Osteoblast (primary cell): ENCODE measurements around the gene PDLIM5. TPM values are rescaled to one million over a fixed set of nuclear protein-coding genes. Genes with fewer than 3 reads are reported as not detected.
A peak's percentile ranks its signal among the peaks of the same experiment; 100 is the strongest.

Source experiments
- DNase-seq: peaks from one replicate; pipeline ENCODE4 v3.0.0; 2011; ENCODE audit warnings: low spot score, mixed read lengths; ENCODE audit not compliant: insufficient read length; ENCODE audit errors: missing footprints
- H2AFZ ChIP-seq: 2 replicates; pipeline ENCODE4 v1.6.0; 2011; ENCODE audit warnings: mild to moderate bottlenecking, low read length
- H3K27ac ChIP-seq: 2 replicates; pipeline ENCODE4 v1.5.1; 2011; ENCODE audit warnings: mild to moderate bottlenecking, low read depth, low read length, moderate library complexity
- H3K27me3 ChIP-seq: 2 replicates; pipeline ENCODE4 v1.6.0; 2012; ENCODE audit warnings: mild to moderate bottlenecking, control low read depth, inconsistent platforms, low read length, moderate library complexity; ENCODE audit not compliant: insufficient read depth
- H3K36me3 ChIP-seq: 2 replicates; pipeline ENCODE4 v1.5.1; 2011; ENCODE audit warnings: mild to moderate bottlenecking, low read length, control low read depth, moderate library complexity; ENCODE audit not compliant: insufficient read depth
- H3K4me1 ChIP-seq: 2 replicates; pipeline ENCODE4 v1.5.1; 2011; ENCODE audit warnings: mild to moderate bottlenecking, low read length, control low read depth, moderate library complexity; ENCODE audit not compliant: insufficient read depth
- H3K4me2 ChIP-seq: 2 replicates; pipeline ENCODE4 v1.6.0; 2011; ENCODE audit warnings: mild to moderate bottlenecking, low read length; ENCODE audit not compliant: insufficient read depth
- H3K4me3 ChIP-seq: fragments of 200-600 bp; sonication (generic); 3 replicates; pipeline ENCODE4 v1.5.1; 2012; ENCODE audit warnings: mild to moderate bottlenecking, low read length, inconsistent platforms; ENCODE audit not compliant: insufficient read depth
- H3K79me2 ChIP-seq: 2 replicates; pipeline ENCODE4 v1.6.0; 2012; ENCODE audit warnings: mild to moderate bottlenecking, low read length, control low read depth, inconsistent platforms; ENCODE audit not compliant: insufficient read depth
- H3K9me3 ChIP-seq: 2 replicates; pipeline ENCODE4 v1.5.1; 2011; ENCODE audit warnings: low read depth, low read length, control low read depth
- H4K20me1 ChIP-seq: 2 replicates; pipeline ENCODE4 v1.6.0; 2012; ENCODE audit warnings: mild to moderate bottlenecking, low read length, control low read depth; ENCODE audit not compliant: insufficient read depth
- total RNA-seq: library from RNA; depleted of rRNA; stranded (reverse); fragments of >200 nt; gene quantifications from 2 replicates; pipeline ENCODE4 v1.2.3, GENCODE V29; 2012
- TF ChIP-seq, protein P1 (sequence below): IDR thresholded peaks from 2 replicates; pipeline ENCODE4 v1.5.1; 2011; ENCODE audit warnings: mild to moderate bottlenecking, low read depth, low read length, moderate library complexity; ENCODE audit errors: extremely low read depth

Gene PDLIM5
- total RNA-seq, 1 donor: 312 TPM

DNA sequence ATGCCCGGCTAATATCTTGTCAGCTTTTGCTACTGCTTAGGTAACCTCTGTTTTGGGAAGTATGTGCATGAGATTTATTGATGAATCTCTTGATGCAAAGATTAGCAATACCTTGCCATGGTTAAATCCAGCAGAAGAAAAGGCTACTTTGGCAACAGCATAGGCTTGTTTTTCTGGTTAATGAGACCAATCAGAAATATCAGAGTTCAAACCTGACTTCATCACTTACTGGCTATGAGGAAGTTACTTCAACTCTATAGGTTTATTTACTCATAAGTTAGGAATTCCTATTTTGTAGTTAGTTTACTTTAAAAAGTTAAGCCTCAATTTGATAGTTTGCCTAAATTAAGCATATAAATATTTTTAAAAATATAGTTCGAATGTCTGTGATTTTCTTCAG lies 93.1 kb downstream of the PDLIM5 start:
- TF ChIP-seq, protein P1, sequence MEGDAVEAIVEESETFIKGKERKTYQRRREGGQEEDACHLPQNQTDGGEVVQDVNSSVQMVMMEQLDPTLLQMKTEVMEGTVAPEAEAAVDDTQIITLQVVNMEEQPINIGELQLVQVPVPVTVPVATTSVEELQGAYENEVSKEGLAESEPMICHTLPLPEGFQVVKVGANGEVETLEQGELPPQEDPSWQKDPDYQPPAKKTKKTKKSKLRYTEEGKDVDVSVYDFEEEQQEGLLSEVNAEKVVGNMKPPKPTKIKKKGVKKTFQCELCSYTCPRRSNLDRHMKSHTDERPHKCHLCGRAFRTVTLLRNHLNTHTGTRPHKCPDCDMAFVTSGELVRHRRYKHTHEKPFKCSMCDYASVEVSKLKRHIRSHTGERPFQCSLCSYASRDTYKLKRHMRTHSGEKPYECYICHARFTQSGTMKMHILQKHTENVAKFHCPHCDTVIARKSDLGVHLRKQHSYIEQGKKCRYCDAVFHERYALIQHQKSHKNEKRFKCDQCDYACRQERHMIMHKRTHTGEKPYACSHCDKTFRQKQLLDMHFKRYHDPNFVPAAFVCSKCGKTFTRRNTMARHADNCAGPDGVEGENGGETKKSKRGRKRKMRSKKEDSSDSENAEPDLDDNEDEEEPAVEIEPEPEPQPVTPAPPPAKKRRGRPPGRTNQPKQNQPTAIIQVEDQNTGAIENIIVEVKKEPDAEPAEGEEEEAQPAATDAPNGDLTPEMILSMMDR: no peak
- peaks cover 82% of the 10 kb centered on the region for H3K79me2 ChIP-seq
- H3K4me2 ChIP-seq: peak overlapping the region; percentile 30
- no peak for DNase-seq
- peaks cover 2% of the 10 kb centered on the region for H4K20me1 ChIP-seq
- H3K4me1 ChIP-seq: peaks cover 46% of the 10 kb centered on the region
- no peaks in the 10 kb centered on the region for H3K27me3 ChIP-seq
- H2AFZ ChIP-seq: no peak overlapping the region
- peak overlapping the region; percentile 4 for H3K4me3 ChIP-seq
- no peaks in the 10 kb centered on the region for H3K9me3 ChIP-seq
- peak overlapping the region; percentile 51 for H3K27ac ChIP-seq
- H3K36me3 ChIP-seq: peaks cover 22% of the 10 kb centered on the region

DNA sequence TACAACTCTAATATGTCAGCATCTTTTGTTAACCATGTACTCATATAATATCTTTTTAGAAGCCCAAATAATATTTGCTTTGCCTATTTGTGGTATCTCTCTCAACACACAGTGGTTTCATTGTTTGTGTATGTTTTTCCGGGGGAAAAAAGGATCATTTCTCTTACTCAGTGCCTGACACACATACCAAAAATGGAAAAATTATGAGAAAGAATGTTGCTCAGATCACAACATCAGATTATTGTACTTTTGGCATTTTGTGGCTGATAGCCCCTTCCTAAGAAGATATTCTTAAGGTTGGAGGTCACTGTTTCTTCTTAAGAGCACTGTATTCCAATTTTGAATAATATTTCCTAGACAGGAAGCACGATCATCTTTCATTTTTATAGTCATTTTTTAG lies 93.6 kb downstream of the PDLIM5 start:
- Histone ChIP-seq H3K4me1 (peaks cover 47% of the 10 kb centered on the region), H3K4me3 (no peak overlapping the region), H3K27ac (peak overlapping the region; percentile 51), H3K79me2 (peaks cover 83% of the 10 kb centered on the region), H3K4me2 (peak overlapping the region; percentile 30), H4K20me1 (peaks cover 2% of the 10 kb centered on the region), H3K9me3 (no peaks in the 10 kb centered on the region), H3K36me3 (peaks cover 22% of the 10 kb centered on the region), H3K27me3 (no peaks in the 10 kb centered on the region), H2AFZ (no peak overlapping the region)
- TF ChIP-seq, protein P1: no peak
- DNase-seq: no peak

DNA sequence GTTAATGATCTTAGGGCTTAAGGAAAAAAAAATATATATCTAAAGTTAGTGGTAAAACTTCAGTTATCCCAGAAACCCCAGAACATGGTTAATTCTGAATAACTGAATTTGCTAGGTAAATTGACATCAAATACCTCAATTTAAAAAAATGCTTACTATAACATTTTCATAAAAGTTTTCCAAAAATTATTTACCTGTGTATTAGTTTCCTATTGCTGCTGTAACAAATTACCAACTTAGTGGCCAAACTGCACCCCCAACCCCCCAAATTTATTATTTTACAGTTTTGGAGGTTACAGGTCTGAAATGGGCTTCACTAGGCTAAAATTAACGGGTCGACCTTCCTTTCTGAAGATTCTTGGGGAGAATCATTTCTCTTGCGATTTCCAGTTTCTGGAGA lies 95.2 kb downstream of the PDLIM5 start:
- peaks cover 83% of the 10 kb centered on the region for H3K79me2 ChIP-seq
- no peaks in the 10 kb centered on the region for H3K9me3 ChIP-seq
- TF ChIP-seq, protein P1: no peak
- H2AFZ ChIP-seq: no peak overlapping the region
- H3K4me1 ChIP-seq: peaks cover 63% of the 10 kb centered on the region
- peaks cover 2% of the 10 kb centered on the region for H4K20me1 ChIP-seq
- no peak for DNase-seq
- peak overlapping the region; percentile 69 for H3K27ac ChIP-seq
- no peak overlapping the region for H3K4me2 ChIP-seq
- peaks cover 8% of the 10 kb centered on the region for H3K36me3 ChIP-seq
- no peak overlapping the region for H3K4me3 ChIP-seq
- no peaks in the 10 kb centered on the region for H3K27me3 ChIP-seq

DNA sequence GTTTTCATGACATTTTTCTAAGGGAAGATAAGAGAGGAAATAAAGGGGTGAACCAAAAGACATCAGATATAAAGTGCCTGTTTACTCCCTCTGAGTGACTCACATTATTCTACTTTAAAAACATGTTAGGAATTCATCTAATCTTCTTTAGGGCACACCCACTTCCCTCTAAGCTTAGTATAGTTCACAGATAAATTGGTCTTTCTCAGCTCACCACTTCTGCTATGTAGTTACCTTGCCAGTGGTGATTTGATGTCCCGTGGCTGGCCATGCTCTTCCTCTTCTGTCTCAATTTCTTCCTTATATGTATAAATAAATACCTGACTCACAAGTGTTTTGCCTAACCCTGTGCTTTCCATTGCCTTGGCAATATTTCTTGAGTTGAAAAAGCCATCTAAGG lies 96.8 kb downstream of the PDLIM5 start:
- no peaks in the 10 kb centered on the region for H3K27me3 ChIP-seq
- no peak for DNase-seq
- peak overlapping the region; percentile 69 for H3K27ac ChIP-seq
- peak overlapping the region; percentile 50 for H3K4me2 ChIP-seq
- no peaks in the 10 kb centered on the region for H3K9me3 ChIP-seq
- no peak overlapping the region for H2AFZ ChIP-seq
- TF ChIP-seq, protein P1: no peak
- peaks cover 71% of the 10 kb centered on the region for H3K4me1 ChIP-seq
- H4K20me1 ChIP-seq: peaks cover 2% of the 10 kb centered on the region
- peaks cover 81% of the 10 kb centered on the region for H3K79me2 ChIP-seq
- peaks cover 10% of the 10 kb centered on the region for H3K36me3 ChIP-seq
- no peak overlapping the region for H3K4me3 ChIP-seq
